GM12878 (cell line): ENCODE measurements around the gene TBC1D2B. TPM values are rescaled to one million over a fixed set of nuclear protein-coding genes. Genes with fewer than 3 reads are reported as not detected.
A peak's percentile ranks its signal among the peaks of the same experiment; 100 is the strongest.

Experiments
- ATAC-seq: fragments of 200-7000 bp; cut with Tn5 transposase; 3 replicates; pipeline ENCODE4 v1.9.1; 2020; ENCODE audit warnings: mild to moderate bottlenecking, moderate library complexity
- BruUV-seq: library from RNA; stranded (reverse); fragments of 400-500 nt; replicated peaks from 2 replicates; lab custom pipeline; 2021; lab: Mats Ljungman, UMichigan
- CTCF ChIA-PET: fragments of 300-600 bp; sonication (Branson Sonifier 250); formaldehyde crosslinking; extraction: SDS; loops from one replicate; lab custom pipeline; 2021; ENCODE audit warnings: inconsistent platforms; lab: Yijun Ruan, JAX
- POLR2A ChIA-PET: fragments of 350-600 bp; formaldehyde crosslinking; extraction: SDS; loops from one replicate; lab custom pipeline; 2021; ENCODE audit warnings: inconsistent platforms; lab: Charles Lee
- RAD21 ChIA-PET: fragments of 300-600 bp; sonication (Branson Sonifier 250); formaldehyde crosslinking; loops from one replicate; lab custom pipeline; 2023; ENCODE audit warnings: antibody characterized with exemption; ENCODE audit not compliant: unreplicated experiment; lab: Charles Lee
- SMC1A ChIA-PET: fragments of 300-600 bp; sonication (Branson Sonifier 250); formaldehyde crosslinking; loops from one replicate; lab custom pipeline; 2023; ENCODE audit not compliant: unreplicated experiment, uncharacterized antibody; lab: Charles Lee
- DNase-seq: peaks from one replicate; pipeline ENCODE4 v3.0.0-alpha.2; 2011; ENCODE audit warnings: low read depth, low spot score
- FAIRE-seq: peaks from 3 replicates; lab custom pipeline; 2011; peaks lifted over from hg19 to GRCh38; lab: Jason Lieb, UNC
- H2AFZ ChIP-seq: 2 replicates; pipeline ENCODE4 v1.6.0; 2011; ENCODE audit warnings: low read depth, low read length, control low read depth; ENCODE audit not compliant: control insufficient read depth
- H3K27ac ChIP-seq: 2 replicates; pipeline ENCODE4 v1.5.1; 2011; ENCODE audit warnings: control low read depth; ENCODE audit not compliant: control insufficient read depth, insufficient read depth
- H3K27me3 ChIP-seq, 2 experiments: replicated peaks in 1 of 2; 2 replicates each; pipeline versions ENCODE4 v1.6.0 to v1.6.1; 2011; ENCODE audit warnings: low read length in 1 of 2; ENCODE audit not compliant: control insufficient read depth in 2 of 2, insufficient read depth in 2 of 2
- H3K36me3 ChIP-seq, 2 experiments: 2 replicates each; pipeline ENCODE4 v1.5.1; 2011; ENCODE audit warnings: low read length in 1 of 2; ENCODE audit not compliant: control insufficient read depth in 2 of 2, insufficient read depth in 2 of 2
- H3K4me1 ChIP-seq: 2 replicates; pipeline ENCODE4 v1.6.1; 2011; ENCODE audit warnings: mild to moderate bottlenecking, low read length, moderate library complexity, mixed read lengths; ENCODE audit not compliant: control insufficient read depth, insufficient read depth
- H3K4me2 ChIP-seq: 2 replicates; pipeline ENCODE4 v1.6.0; 2011; ENCODE audit warnings: control low read depth; ENCODE audit not compliant: control insufficient read depth, insufficient read depth
- H3K4me3 ChIP-seq: fragments of 200-600 bp; sonication (generic); 2 replicates; pipeline ENCODE4 v1.5.1; 2016
- H3K79me2 ChIP-seq: 2 replicates; pipeline ENCODE4 v1.6.0; 2011; ENCODE audit warnings: low read length; ENCODE audit not compliant: control insufficient read depth, insufficient read depth
- H3K9ac ChIP-seq: 2 replicates; pipeline ENCODE4 v1.8.0; 2011; ENCODE audit warnings: low read length, control low read depth, mixed read lengths; ENCODE audit not compliant: control insufficient read depth, insufficient read depth
- H3K9me3 ChIP-seq: replicated peaks from 3 replicates; pipeline ENCODE4 v1.5.1; 2011; ENCODE audit warnings: mild to moderate bottlenecking, low read length; ENCODE audit not compliant: control insufficient read depth, insufficient read depth
- H4K20me1 ChIP-seq: 2 replicates; pipeline ENCODE4 v1.6.0; 2011; ENCODE audit not compliant: control insufficient read depth, insufficient read depth
- CBFB ChIP-seq: IDR thresholded peaks from 2 replicates; pipeline ENCODE4 v1.6.1; 2016; ENCODE audit warnings: antibody characterized with exemption, low read depth
- CHD4 ChIP-seq: fragments of 200-600 bp; sonication (generic); IDR thresholded peaks from 2 replicates; pipeline ENCODE4 v1.6.1; 2016; ENCODE audit warnings: mild to moderate bottlenecking
- JUND ChIP-seq: IDR thresholded peaks from 2 replicates; pipeline ENCODE4 v1.6.1; 2012; ENCODE audit warnings: low read depth, mild to moderate bottlenecking, low read length, improper control_type of control experiment, moderate library complexity
- KDM1A ChIP-seq: fragments of 200-600 bp; sonication (generic); IDR thresholded peaks from 2 replicates; pipeline ENCODE4 v1.6.1; 2016; ENCODE audit warnings: borderline replicate concordance
- NFYB ChIP-seq: IDR thresholded peaks from 2 replicates; pipeline ENCODE4 v1.6.1; 2011; ENCODE audit warnings: low read depth, mild to moderate bottlenecking, low read length, improper control_type of control experiment, moderate library complexity; ENCODE audit not compliant: insufficient read depth
- NR2C1 ChIP-seq: fragments of 450-650 bp; IDR thresholded peaks from 2 replicates; pipeline ENCODE4 v1.6.1; 2017; ENCODE audit warnings: antibody characterized with exemption, mild to moderate bottlenecking, moderate library complexity
- PML ChIP-seq: IDR thresholded peaks from 2 replicates; pipeline ENCODE4 v1.6.1; 2012; ENCODE audit warnings: low read length, inconsistent platforms
- POLR2AphosphoS2 ChIP-seq: IDR thresholded peaks from 2 replicates; pipeline ENCODE4 v1.6.1; 2011; ENCODE audit warnings: low read depth, mild to moderate bottlenecking, low read length, improper control_type of control experiment, moderate library complexity
- SUPT20H ChIP-seq: IDR thresholded peaks from 2 replicates; pipeline ENCODE4 v1.6.1; 2011; ENCODE audit warnings: low read depth, mild to moderate bottlenecking, low read length, moderate library complexity, borderline replicate concordance; ENCODE audit not compliant: control insufficient read depth
- WGBS: methylation state at CpG from one replicate; pipeline ENCODE4 v1.1.6; 2016; ENCODE audit warnings: low lambda C conversion rate; ENCODE audit not compliant: insufficient replicate concordance, insufficient coverage; ENCODE audit errors: missing lambda C conversion rate; 5-methylcytosine and 5-hydroxymethylcytosine counted together
- in situ Hi-C: fragments of 300-500 bp; cut with MboI; formaldehyde crosslinking; loops from 9 replicates; pipeline ENCODE4 v1.14.3; 2018; ENCODE audit warnings: mixed read lengths
- intact Hi-C: fragments of 100-400 bp; cut with micrococcal nuclease; formaldehyde crosslinking; loops from one replicate; pipeline ENCODE4 v1.14.2; 2022; ENCODE audit not compliant: unreplicated experiment
- polyA plus RNA-seq, 11 experiments: library from polyadenylated mRNA; depleted of rRNA in 4 of 11; unstranded in 6 of 11; stranded (reverse) in 5 of 11; fragments of >200 nt; fragmentation: Nextera tagmentation in 4 of 11; fragmentation: Illumina TruSeq in 1 of 11; extraction: Ambion mirVana in 4 of 11; extraction: Trizol in 1 of 11; gene quantifications; 1 replicate in 1 of 11; 2 replicates in 10 of 11; pipeline versions ENCODE4 v1.2.1 to v1.2.3, GENCODE V29; 2011 to 2016; ENCODE audit warnings: inconsistent platforms in 2 of 11, missing spikeins in 2 of 11, low read depth in 1 of 11
- total RNA-seq, 4 experiments: library from RNA; depleted of rRNA in 3 of 4; stranded (reverse); fragments of >200 nt in 3 of 4; fragmentation: Illumina TruSeq in 1 of 4; extraction: Trizol in 1 of 4; gene quantifications; 2 replicates each; pipeline versions ENCODE4 v1.2.1 to v1.2.3, GENCODE V29; 2013 to 2021
- TF ChIP-seq, protein P1 (sequence below): IDR thresholded peaks from 2 replicates; pipeline ENCODE4 v1.6.1; 2012; ENCODE audit warnings: low read length, inconsistent platforms
- TF ChIP-seq, protein P2 (sequence below): fragments of 450-650 bp; IDR thresholded peaks from 2 replicates; pipeline ENCODE4 v1.6.1; 2016; ENCODE audit warnings: mild to moderate bottlenecking, moderate library complexity, borderline replicate concordance
- TF ChIP-seq, protein P3 (sequence below): fragments of 450-650 bp; IDR thresholded peaks from 2 replicates; pipeline ENCODE4 v1.6.1; 2017; ENCODE audit warnings: mild to moderate bottlenecking, moderate library complexity

Gene TBC1D2B
- total and polyA plus RNA-seq, 10 of the 15 experiments (the other 5 are each of a cell fraction or from before 2014, with no cell fraction given), result 1.3 to 53.4 (median 19.4) TPM

DNA sequence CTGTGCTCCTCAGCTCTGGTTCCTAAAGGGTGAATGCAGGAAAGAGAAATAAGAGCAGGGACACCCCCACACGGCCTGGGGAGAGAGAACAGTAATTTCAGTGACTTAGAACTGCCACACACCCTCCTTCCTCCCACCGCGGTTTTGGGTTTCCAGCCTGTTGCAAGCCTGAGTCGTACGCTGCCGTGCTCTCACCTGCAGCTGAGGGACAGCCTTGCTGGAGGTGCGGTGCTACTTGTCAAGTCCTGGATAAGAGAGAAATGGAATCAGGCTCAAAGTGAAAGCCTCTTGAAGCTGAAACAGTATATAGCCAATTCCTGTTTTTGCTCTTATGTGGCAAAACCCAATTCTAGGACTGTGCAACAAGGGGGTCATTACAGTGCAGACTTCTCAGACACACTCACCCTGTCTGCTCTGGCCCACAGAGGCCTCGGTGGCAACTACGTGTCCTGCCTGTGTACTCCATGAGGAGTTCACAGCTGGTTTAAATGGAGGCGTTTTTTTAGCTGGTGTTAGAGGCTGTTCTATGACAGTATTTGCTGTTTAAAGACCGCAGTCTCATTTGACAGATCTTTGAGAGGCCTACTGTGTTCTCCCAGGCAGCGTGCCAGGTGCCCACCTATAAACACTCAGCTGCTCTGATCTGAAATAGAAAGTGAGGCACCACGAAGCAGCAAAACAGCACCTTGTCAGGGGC, 42.9 kb downstream of the TBC1D2B start:
- Histone ChIP-seq H4K20me1 (no peaks in the 10 kb centered on the region; the same call in 1 of the 2 replicates), H3K4me3 (no peak overlapping the region; the same call in 1 of the 2 replicates), H3K9me3 (no peaks in the 10 kb centered on the region), H3K36me3 (peaks cover 4 to 5% of the 10 kb centered on the region in 2 experiments; a peak in 2 of 4 replicates), H3K79me2 (peaks cover 5% of the 10 kb centered on the region), H3K9ac (peak overlapping the region; percentile 11; the same call in 1 of the 2 replicates), H2AFZ (no peak overlapping the region), H3K27me3 (no peaks in the 10 kb centered on the region), H3K27ac (peak overlapping the region; percentile 4), H3K4me2 (peak overlapping the region; percentile 23), H3K4me1 (peaks cover 40% of the 10 kb centered on the region)
- in situ Hi-C loops (no loop called here), intact Hi-C loops (loop anchor here (2.0 kb wide), 1 partner anchor 34 kb away; no protein-coding TSS in a partner anchor)
- ChIA-PET RAD21 (interaction anchor here (0.7 to 3.5 kb wide), 24 partner anchors 10 to 133 kb away, joined by 3 to 22 read pairs (median 6); no protein-coding TSS in a partner anchor), CTCF (interaction anchor here (0.6 to 7.0 kb wide), 19 partner anchors 10 to 79 kb away, joined by 3 to 75 read pairs (median 4); no protein-coding TSS in a partner anchor), POLR2A (interaction anchor here (0.6 to 3.4 kb wide), 15 partner anchors 8 to 39 kb away, joined by 3 to 21 read pairs (median 5); no protein-coding TSS in a partner anchor), SMC1A (interaction anchor here (0.8 to 8.4 kb wide), 20 partner anchors 8 to 75 kb away, joined by 3 to 100 read pairs (median 8); no protein-coding TSS in a partner anchor)
- 12% methylated on average over 13 of the region's 13 CpGs for WGBS
- ATAC-seq, result peak; percentile 92
- BruUV-seq, result no TSS peak
- peak; percentile 7 for FAIRE-seq
- peak; percentile 66 for DNase-seq
- TF ChIP-seq KDM1A, result no peak
- TF ChIP-seq NR2C1, result no peak
- TF ChIP-seq, protein P1, sequence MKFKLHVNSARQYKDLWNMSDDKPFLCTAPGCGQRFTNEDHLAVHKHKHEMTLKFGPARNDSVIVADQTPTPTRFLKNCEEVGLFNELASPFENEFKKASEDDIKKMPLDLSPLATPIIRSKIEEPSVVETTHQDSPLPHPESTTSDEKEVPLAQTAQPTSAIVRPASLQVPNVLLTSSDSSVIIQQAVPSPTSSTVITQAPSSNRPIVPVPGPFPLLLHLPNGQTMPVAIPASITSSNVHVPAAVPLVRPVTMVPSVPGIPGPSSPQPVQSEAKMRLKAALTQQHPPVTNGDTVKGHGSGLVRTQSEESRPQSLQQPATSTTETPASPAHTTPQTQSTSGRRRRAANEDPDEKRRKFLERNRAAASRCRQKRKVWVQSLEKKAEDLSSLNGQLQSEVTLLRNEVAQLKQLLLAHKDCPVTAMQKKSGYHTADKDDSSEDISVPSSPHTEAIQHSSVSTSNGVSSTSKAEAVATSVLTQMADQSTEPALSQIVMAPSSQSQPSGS, result no peak
- no peak for TF ChIP-seq POLR2AphosphoS2
- no peak for TF ChIP-seq PML
- TF ChIP-seq NFYB, result no peak
- TF ChIP-seq CHD4, result no peak
- TF ChIP-seq, protein P2, sequence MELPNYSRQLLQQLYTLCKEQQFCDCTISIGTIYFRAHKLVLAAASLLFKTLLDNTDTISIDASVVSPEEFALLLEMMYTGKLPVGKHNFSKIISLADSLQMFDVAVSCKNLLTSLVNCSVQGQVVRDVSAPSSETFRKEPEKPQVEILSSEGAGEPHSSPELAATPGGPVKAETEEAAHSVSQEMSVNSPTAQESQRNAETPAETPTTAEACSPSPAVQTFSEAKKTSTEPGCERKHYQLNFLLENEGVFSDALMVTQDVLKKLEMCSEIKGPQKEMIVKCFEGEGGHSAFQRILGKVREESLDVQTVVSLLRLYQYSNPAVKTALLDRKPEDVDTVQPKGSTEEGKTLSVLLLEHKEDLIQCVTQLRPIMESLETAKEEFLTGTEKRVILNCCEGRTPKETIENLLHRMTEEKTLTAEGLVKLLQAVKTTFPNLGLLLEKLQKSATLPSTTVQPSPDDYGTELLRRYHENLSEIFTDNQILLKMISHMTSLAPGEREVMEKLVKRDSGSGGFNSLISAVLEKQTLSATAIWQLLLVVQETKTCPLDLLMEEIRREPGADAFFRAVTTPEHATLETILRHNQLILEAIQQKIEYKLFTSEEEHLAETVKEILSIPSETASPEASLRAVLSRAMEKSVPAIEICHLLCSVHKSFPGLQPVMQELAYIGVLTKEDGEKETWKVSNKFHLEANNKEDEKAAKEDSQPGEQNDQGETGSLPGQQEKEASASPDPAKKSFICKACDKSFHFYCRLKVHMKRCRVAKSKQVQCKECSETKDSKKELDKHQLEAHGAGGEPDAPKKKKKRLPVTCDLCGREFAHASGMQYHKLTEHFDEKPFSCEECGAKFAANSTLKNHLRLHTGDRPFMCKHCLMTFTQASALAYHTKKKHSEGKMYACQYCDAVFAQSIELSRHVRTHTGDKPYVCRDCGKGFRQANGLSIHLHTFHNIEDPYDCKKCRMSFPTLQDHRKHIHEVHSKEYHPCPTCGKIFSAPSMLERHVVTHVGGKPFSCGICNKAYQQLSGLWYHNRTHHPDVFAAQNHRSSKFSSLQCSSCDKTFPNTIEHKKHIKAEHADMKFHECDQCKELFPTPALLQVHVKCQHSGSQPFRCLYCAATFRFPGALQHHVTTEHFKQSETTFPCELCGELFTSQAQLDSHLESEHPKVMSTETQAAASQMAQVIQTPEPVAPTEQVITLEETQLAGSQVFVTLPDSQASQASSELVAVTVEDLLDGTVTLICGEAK, result no peak
- 0 out of 2 replicates have a peak, but pooled peaks have one; percentile 62 for TF ChIP-seq CBFB
- no peak for TF ChIP-seq SUPT20H
- no peak for TF ChIP-seq JUND
- TF ChIP-seq, protein P3, sequence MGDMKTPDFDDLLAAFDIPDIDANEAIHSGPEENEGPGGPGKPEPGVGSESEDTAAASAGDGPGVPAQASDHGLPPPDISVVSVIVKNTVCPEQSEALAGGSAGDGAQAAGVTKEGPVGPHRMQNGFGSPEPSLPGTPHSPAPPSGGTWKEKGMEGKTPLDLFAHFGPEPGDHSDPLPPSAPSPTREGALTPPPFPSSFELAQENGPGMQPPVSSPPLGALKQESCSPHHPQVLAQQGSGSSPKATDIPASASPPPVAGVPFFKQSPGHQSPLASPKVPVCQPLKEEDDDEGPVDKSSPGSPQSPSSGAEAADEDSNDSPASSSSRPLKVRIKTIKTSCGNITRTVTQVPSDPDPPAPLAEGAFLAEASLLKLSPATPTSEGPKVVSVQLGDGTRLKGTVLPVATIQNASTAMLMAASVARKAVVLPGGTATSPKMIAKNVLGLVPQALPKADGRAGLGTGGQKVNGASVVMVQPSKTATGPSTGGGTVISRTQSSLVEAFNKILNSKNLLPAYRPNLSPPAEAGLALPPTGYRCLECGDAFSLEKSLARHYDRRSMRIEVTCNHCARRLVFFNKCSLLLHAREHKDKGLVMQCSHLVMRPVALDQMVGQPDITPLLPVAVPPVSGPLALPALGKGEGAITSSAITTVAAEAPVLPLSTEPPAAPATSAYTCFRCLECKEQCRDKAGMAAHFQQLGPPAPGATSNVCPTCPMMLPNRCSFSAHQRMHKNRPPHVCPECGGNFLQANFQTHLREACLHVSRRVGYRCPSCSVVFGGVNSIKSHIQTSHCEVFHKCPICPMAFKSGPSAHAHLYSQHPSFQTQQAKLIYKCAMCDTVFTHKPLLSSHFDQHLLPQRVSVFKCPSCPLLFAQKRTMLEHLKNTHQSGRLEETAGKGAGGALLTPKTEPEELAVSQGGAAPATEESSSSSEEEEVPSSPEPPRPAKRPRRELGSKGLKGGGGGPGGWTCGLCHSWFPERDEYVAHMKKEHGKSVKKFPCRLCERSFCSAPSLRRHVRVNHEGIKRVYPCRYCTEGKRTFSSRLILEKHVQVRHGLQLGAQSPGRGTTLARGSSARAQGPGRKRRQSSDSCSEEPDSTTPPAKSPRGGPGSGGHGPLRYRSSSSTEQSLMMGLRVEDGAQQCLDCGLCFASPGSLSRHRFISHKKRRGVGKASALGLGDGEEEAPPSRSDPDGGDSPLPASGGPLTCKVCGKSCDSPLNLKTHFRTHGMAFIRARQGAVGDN, result no peak
